ENCODE data around the gene VPS13A. TPM values are rescaled to one million over a fixed set of nuclear protein-coding genes. Genes with fewer than 3 reads are reported as not detected.

VPS13A gene
- total and polyA plus RNA-seq, 10 of the 15 experiments (the other 5 are each of a cell fraction or from before 2014, with no cell fraction given), result 10.0 to 35.2 (median 21.1) TPM

- no peak for DNase-seq (ENCODE audit: low read depth, low spot score)
- ChIA-PET SMC1A (ENCODE audit: uncharacterized antibody, unreplicated experiment) (interaction anchor here (1.1 kb wide), 1 partner anchor 13 kb away, joined by 3 read pairs; no protein-coding TSS in a partner anchor), RAD21 (ENCODE audit: unreplicated experiment) (no interaction called here), CTCF (interaction anchor here (0.6 to 1.2 kb wide), 6 partner anchors 16 to 661 kb away, joined by 3 read pairs; no protein-coding TSS in a partner anchor), POLR2A (no interaction called here)
- H2AFZ ChIP-seq (ENCODE audit: control insufficient read depth, low read depth, low read length), result no peak overlapping the region
- intact Hi-C loops (cut with micrococcal nuclease; ENCODE audit: unreplicated experiment), result no loop called here
- ATAC-seq, result no peak
- WGBS (ENCODE audit: insufficient coverage, insufficient replicate concordance, low lambda C conversion rate, missing lambda C conversion rate), result 51% methylated on average over 8 of the region's 8 CpGs
- TF ChIP-seq ZNF217 (IDR thresholded peaks at IDR 0.05), result no peak
- no peak for TF ChIP-seq MYC (IDR thresholded peaks at IDR 0.05; ENCODE audit: insufficient read depth, insufficient read length, insufficient replicate concordance, low read length, severe bottlenecking)
- no peak for TF ChIP-seq ZNF592 (IDR thresholded peaks at IDR 0.05)
- TF ChIP-seq BCLAF1 (IDR thresholded peaks at IDR 0.05), result no peak
- no peak for TF ChIP-seq CEBPB (IDR thresholded peaks at IDR 0.05; ENCODE audit: borderline replicate concordance in 1 of 2, low read depth in 2 of 2, low read length in 2 of 2)
- no peak for TF ChIP-seq NBN (IDR thresholded peaks at IDR 0.05)
- no peak for TF ChIP-seq YY1 (IDR thresholded peaks at IDR 0.05; ENCODE audit: low read depth, low read length)
- no peak for TF ChIP-seq CBX3 (IDR thresholded peaks at IDR 0.05; ENCODE audit: borderline replicate concordance, low read depth)
- no peak for TF ChIP-seq ZBTB33 (IDR thresholded peaks at IDR 0.05)
- no peak for FAIRE-seq
- no peaks in the 10 kb centered on the region for H3K36me3 ChIP-seq (ENCODE audit: control insufficient read depth in 2 of 2, insufficient read depth in 2 of 2, low read length in 1 of 2)
- no peak overlapping the region for H3K27ac ChIP-seq (ENCODE audit: control insufficient read depth, insufficient read depth)
- H3K4me1 ChIP-seq (ENCODE audit: control insufficient read depth, insufficient read depth, low read length), result no peaks in the 10 kb centered on the region
- in situ Hi-C loops (cut with MboI), result no loop called here
- no TSS peak for BruUV-seq (replicated peaks)
- no peaks in the 10 kb centered on the region; a peak in 1 of 4 replicates for H3K27me3 ChIP-seq (replicated peaks in 1 of 2; ENCODE audit: control insufficient read depth in 2 of 2, insufficient read depth in 2 of 2, low read length in 1 of 2)
- H3K9me3 ChIP-seq (replicated peaks; ENCODE audit: control insufficient read depth, insufficient read depth, low read length), result no peaks in the 10 kb centered on the region
- no peaks in the 10 kb centered on the region for H3K79me2 ChIP-seq (ENCODE audit: control insufficient read depth, insufficient read depth, low read length)
- H4K20me1 ChIP-seq (ENCODE audit: control insufficient read depth, insufficient read depth), result no peaks in the 10 kb centered on the region
- H3K4me3 ChIP-seq, result no peak overlapping the region
- no peak overlapping the region for H3K4me2 ChIP-seq (ENCODE audit: control insufficient read depth, insufficient read depth)
- H3K9ac ChIP-seq (ENCODE audit: control insufficient read depth, insufficient read depth, low read length), result no peak overlapping the region
Measured at GRCh38 chr9:77460938-77461337, 283.6 kb downstream of the VPS13A start.
